ENCODE measurements around the gene RACK1.

DNA sequence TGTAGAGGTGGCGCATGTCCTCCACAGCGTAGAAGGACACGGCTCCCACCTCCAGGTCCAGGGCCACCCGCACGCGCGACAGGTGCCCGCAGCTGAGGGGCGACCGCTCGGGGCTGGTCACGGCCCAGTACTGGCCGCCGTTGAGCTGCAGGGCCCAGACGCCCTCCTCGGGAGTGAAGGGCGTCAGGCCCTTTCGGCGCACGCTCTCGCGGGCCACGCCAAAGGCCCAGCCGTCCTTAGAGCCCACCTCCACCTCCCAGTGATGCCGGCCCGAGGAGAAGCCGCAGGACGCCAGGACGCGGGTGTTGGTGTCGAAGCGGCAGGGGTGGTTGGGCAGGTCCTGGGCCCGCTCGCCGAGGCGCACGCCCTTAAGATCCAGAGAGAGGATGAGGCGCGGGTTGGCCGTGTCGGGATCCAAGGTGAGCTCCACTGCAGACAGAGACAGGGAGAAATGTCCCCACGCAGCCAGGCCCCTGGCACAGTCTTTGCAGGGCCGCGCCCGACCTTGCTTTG is 48.4 kb downstream of the RACK1 start:
- no peak for TF ChIP-seq CTCF (IDR thresholded peaks at IDR 0.05; ENCODE audit: low read depth, low read length, poor library complexity, severe bottlenecking)
- no peak for TF ChIP-seq EZH2phosphoT487 (IDR thresholded peaks at IDR 0.05; ENCODE audit: borderline replicate concordance, low read length)

Data from DOHH2 (cell line).